ENCODE data around the gene SLC39A11.

DNA sequence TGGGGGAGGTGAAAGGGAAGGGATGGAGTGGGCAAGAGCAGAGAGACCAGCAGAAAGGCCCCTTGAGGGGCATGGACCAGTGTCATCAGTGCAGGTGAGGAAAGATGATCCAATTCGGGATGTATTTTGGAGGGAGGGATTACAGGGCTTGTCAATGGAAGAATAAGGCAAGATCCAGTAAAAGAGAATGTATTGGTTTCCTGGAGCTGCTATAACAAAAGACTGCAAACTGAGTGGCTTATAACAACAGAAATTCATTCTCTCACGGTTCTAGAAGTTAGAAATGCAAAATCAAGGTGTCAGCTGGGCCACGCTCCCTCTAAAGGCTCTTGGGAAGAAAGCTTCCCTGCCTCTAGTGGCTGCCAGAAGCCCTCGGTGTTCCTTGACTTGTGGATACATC, 41.7 kb downstream of the SLC39A11 start:
- TF ChIP-seq, protein P1, sequence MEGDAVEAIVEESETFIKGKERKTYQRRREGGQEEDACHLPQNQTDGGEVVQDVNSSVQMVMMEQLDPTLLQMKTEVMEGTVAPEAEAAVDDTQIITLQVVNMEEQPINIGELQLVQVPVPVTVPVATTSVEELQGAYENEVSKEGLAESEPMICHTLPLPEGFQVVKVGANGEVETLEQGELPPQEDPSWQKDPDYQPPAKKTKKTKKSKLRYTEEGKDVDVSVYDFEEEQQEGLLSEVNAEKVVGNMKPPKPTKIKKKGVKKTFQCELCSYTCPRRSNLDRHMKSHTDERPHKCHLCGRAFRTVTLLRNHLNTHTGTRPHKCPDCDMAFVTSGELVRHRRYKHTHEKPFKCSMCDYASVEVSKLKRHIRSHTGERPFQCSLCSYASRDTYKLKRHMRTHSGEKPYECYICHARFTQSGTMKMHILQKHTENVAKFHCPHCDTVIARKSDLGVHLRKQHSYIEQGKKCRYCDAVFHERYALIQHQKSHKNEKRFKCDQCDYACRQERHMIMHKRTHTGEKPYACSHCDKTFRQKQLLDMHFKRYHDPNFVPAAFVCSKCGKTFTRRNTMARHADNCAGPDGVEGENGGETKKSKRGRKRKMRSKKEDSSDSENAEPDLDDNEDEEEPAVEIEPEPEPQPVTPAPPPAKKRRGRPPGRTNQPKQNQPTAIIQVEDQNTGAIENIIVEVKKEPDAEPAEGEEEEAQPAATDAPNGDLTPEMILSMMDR (IDR thresholded peaks at IDR 0.05; ENCODE audit: insufficient read depth, low read depth, low read length) = no peak
- no peak for TF ChIP-seq EZH2 (IDR thresholded peaks at IDR 0.05; ENCODE audit: insufficient read depth, low read length)

All from astrocyte (in vitro differentiated cells and primary cell).